22Rv1 (cell line): ENCODE data around the gene SLC16A8.

Source experiments
- H3K27ac ChIP-seq: fragments of 450-650 bp; 2 replicates; pipeline ENCODE4 v1.5.1; 2017
- CTCF ChIP-seq: fragments of 450-650 bp; IDR thresholded peaks from 2 replicates; pipeline ENCODE4 v1.5.1; 2017; ENCODE audit warnings: mild to moderate bottlenecking
- ZFX ChIP-seq: fragments of 450-650 bp; IDR thresholded peaks from 2 replicates; pipeline ENCODE4 v1.6.1; 2017; ENCODE audit warnings: antibody characterized with exemption, borderline replicate concordance

Gene SLC16A8

GRCh38 chr22:38036392-38037062 lies 47.5 kb downstream of the SLC16A8 start:
- no peak for TF ChIP-seq CTCF
- no peak for TF ChIP-seq ZFX
- no peak overlapping the region for H3K27ac ChIP-seq

GRCh38 chr22:38035530-38035885 lies 48.5 kb downstream of the SLC16A8 start:
- TF ChIP-seq CTCF: no peak
- no peak for TF ChIP-seq ZFX
- H3K27ac ChIP-seq: no peak overlapping the region

GRCh38 chr22:38034884-38035529 lies 49.0 kb downstream of the SLC16A8 start:
- TF ChIP-seq ZFX (no peak), CTCF (no peak)
- no peak overlapping the region for H3K27ac ChIP-seq

GRCh38 chr22:38034278-38034882 lies 49.6 kb downstream of the SLC16A8 start:
- no peak overlapping the region for H3K27ac ChIP-seq
- TF ChIP-seq CTCF (no peak), ZFX (no peak)

- TF ChIP-seq ZFX (no peak), CTCF (no peak)
- H3K27ac ChIP-seq: no peak overlapping the region
These were observed 50.3 kb downstream of the SLC16A8 start for GRCh38 chr22:38033522-38034277.

GRCh38 chr22:38032681-38033521 lies 51.1 kb downstream of the SLC16A8 start:
- TF ChIP-seq CTCF (no peak), ZFX (no peak)
- H3K27ac ChIP-seq: no peak overlapping the region
